GM12873 (cell line): ENCODE measurements around the gene TCF19.

Experiments
- CTCF ChIP-seq: IDR thresholded peaks from 2 replicates; pipeline ENCODE4 v1.5.1; 2012; ENCODE audit warnings: low read depth, mild to moderate bottlenecking, moderate library complexity, low read length, control low read depth; ENCODE audit not compliant: insufficient read depth; ENCODE audit errors: missing control alignments

The TCF19 gene

GRCh38 chr6:31197559-31198305 is 39.3 kb downstream of the TCF19 start:
- no peak for TF ChIP-seq CTCF

- TF ChIP-seq CTCF = no peak
Observed at GRCh38 chr6:31202259-31203166, 44.1 kb downstream of the TCF19 start.

- TF ChIP-seq CTCF = no peak
Observed at GRCh38 chr6:31203345-31203979, 45.1 kb downstream of the TCF19 start.

GRCh38 chr6:31204751-31205145 is 46.4 kb downstream of the TCF19 start:
- TF ChIP-seq CTCF = no peak

- TF ChIP-seq CTCF = no peak
Observed at GRCh38 chr6:31205638-31206037, 47.2 kb downstream of the TCF19 start.

GRCh38 chr6:31208506-31208905 is 50.1 kb downstream of the TCF19 start:
- TF ChIP-seq CTCF = no peak

- no peak for TF ChIP-seq CTCF
Observed at GRCh38 chr6:31209137-31209536, 50.7 kb downstream of the TCF19 start.
